Ishikawa (cell line): ENCODE data around the gene RGS14.
A peak's percentile ranks its signal among the peaks of the same experiment; 100 is the strongest.

Source experiments
- CEBPB ChIP-seq: IDR thresholded peaks from 2 replicates; pipeline ENCODE4 v1.6.1; 2012
- CREB1 ChIP-seq: IDR thresholded peaks from 2 replicates; pipeline ENCODE4 v1.6.1; 2012; ENCODE audit warnings: low read depth
- EGR1 ChIP-seq: IDR thresholded peaks from 2 replicates; pipeline ENCODE4 v1.6.1; 2012
- EP300 ChIP-seq: IDR thresholded peaks from 2 replicates; pipeline ENCODE4 v1.6.1; 2012; ENCODE audit warnings: borderline replicate concordance
- FOXM1 ChIP-seq: IDR thresholded peaks from 2 replicates; pipeline ENCODE4 v1.6.1; 2012; ENCODE audit warnings: low read depth, borderline replicate concordance
- NFIC ChIP-seq: IDR thresholded peaks from 2 replicates; pipeline ENCODE4 v1.6.1; 2012
- RAD21 ChIP-seq: IDR thresholded peaks from 2 replicates; pipeline ENCODE4 v1.6.1; 2012; ENCODE audit warnings: low read depth
- TAF1 ChIP-seq: IDR thresholded peaks from 2 replicates; pipeline ENCODE4 v1.6.1; 2012; ENCODE audit warnings: low read depth, mild to moderate bottlenecking
- TCF12 ChIP-seq: IDR thresholded peaks from 2 replicates; pipeline ENCODE4 v1.6.1; 2012; ENCODE audit warnings: low read depth
- TEAD4 ChIP-seq: IDR thresholded peaks from 2 replicates; pipeline ENCODE4 v1.6.1; 2012
- YY1 ChIP-seq: IDR thresholded peaks from 2 replicates; pipeline ENCODE4 v1.6.1; 2012; ENCODE audit warnings: low read depth
- ZBTB7A ChIP-seq: IDR thresholded peaks from 2 replicates; pipeline ENCODE4 v1.6.1; 2012; ENCODE audit warnings: low read depth
- TF ChIP-seq, protein P1 (sequence below): IDR thresholded peaks from 2 replicates; pipeline ENCODE4 v1.6.1; 2012; ENCODE audit warnings: low read depth, mild to moderate bottlenecking
- TF ChIP-seq, protein P2 (sequence below): IDR thresholded peaks from 2 replicates; pipeline ENCODE4 v1.6.1; 2012

Gene RGS14

DNA sequence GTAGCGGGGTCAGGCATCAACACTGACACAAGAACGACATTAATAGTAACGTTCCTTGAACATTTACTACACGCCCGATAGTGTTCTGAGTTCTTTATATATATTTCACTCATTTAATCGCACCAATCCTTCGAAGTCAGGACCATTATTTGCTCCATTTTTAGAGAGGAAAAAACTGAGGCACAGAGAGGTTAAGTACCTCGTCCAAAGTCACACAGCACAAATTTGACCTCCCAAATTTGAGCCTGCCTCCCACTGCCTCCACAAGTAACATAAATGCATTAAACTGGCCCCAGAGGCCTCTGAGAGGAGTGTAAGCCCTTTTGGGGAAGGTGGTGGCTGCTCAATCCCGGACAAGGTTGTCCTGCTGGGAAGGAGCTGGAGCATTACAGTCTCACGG lies 5.8 kb downstream of the RGS14 start:
- TF ChIP-seq ZBTB7A, result no peak

DNA sequence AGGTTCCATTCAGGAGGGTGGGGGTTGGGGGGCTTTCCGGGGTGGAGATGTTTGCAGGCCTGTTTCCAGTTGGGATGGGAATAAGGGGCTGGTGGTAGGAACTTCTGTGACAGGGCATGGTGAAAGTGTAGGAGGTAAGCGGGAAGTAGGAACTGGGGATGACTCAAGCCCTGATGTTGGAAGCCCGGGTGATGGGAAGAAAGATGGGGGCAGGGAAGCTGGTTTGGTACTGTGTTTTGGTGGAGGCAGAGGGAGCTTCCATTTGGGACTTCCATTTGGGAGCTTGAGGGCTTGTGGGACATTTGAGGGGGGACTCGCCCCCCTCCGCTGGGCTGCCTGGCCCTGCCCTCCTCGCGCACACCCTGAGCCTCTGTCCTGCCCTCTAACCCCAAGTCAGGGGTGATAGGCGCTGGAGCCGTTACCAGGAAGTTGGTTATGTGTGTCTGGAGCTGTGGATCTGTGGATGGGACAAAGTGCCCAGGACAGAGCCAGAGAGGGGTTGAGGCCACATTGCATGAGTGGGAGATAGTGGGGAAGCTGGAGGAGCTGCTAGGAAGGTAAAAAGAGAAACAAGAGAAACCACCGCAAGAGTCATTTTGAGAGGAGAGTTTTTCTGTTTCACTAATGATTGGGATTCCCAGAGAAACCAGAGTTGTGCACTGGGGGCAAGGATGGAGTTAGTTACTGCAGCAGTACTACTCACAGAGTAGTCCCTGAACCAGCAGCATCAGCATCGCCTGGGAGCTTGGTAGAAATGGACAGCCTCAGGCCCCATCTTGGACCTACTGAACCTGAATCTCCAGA lies 6.6 kb downstream of the RGS14 start:
- TF ChIP-seq EP300 (no peak), TCF12 (no peak), TEAD4 (no peak), NFIC (no peak), EGR1 (no peak)
- TF ChIP-seq, protein P1, sequence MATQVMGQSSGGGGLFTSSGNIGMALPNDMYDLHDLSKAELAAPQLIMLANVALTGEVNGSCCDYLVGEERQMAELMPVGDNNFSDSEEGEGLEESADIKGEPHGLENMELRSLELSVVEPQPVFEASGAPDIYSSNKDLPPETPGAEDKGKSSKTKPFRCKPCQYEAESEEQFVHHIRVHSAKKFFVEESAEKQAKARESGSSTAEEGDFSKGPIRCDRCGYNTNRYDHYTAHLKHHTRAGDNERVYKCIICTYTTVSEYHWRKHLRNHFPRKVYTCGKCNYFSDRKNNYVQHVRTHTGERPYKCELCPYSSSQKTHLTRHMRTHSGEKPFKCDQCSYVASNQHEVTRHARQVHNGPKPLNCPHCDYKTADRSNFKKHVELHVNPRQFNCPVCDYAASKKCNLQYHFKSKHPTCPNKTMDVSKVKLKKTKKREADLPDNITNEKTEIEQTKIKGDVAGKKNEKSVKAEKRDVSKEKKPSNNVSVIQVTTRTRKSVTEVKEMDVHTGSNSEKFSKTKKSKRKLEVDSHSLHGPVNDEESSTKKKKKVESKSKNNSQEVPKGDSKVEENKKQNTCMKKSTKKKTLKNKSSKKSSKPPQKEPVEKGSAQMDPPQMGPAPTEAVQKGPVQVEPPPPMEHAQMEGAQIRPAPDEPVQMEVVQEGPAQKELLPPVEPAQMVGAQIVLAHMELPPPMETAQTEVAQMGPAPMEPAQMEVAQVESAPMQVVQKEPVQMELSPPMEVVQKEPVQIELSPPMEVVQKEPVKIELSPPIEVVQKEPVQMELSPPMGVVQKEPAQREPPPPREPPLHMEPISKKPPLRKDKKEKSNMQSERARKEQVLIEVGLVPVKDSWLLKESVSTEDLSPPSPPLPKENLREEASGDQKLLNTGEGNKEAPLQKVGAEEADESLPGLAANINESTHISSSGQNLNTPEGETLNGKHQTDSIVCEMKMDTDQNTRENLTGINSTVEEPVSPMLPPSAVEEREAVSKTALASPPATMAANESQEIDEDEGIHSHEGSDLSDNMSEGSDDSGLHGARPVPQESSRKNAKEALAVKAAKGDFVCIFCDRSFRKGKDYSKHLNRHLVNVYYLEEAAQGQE, result no peak
- TF ChIP-seq, protein P2, sequence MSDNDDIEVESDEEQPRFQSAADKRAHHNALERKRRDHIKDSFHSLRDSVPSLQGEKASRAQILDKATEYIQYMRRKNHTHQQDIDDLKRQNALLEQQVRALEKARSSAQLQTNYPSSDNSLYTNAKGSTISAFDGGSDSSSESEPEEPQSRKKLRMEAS, result no peak

DNA sequence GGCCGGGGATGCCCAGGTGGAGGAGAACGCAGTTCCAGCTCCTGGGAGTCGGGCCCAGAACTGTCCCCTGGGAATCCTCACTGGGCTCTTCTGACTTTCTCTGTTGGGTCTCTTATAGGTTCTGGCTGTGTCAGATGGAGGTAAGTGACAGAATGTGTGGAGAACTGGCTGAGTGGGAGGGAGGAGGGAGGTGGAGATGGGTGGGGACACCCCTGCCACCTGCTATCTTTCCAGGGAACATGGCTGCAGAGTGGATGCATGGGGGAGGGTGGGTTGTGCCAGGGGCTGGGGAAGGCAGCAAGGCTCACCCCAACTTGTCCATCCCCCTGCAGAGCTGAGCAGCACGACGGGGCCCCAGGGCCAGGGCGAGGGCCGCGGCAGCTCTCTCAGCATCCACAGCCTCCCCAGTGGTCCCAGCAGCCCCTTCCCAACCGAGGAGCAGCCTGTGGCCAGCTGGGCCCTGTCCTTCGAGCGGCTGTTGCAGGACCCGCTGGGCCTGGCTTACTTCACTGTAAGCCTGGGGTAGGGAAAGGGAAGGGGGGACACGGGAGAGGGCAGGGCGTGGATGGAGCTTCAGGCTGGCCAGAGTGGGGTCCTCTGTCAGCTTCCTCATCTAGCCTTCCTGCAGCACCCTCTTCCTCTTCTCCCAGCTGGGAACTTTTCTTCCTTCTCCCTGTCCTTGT lies 8.3 kb downstream of the RGS14 start:
- TF ChIP-seq, protein P1, result no peak
- no peak for TF ChIP-seq CEBPB
- TF ChIP-seq ZBTB7A, result no peak
- no peak for TF ChIP-seq NFIC
- no peak for TF ChIP-seq YY1
- no peak for TF ChIP-seq FOXM1
- no peak for TF ChIP-seq EGR1

DNA sequence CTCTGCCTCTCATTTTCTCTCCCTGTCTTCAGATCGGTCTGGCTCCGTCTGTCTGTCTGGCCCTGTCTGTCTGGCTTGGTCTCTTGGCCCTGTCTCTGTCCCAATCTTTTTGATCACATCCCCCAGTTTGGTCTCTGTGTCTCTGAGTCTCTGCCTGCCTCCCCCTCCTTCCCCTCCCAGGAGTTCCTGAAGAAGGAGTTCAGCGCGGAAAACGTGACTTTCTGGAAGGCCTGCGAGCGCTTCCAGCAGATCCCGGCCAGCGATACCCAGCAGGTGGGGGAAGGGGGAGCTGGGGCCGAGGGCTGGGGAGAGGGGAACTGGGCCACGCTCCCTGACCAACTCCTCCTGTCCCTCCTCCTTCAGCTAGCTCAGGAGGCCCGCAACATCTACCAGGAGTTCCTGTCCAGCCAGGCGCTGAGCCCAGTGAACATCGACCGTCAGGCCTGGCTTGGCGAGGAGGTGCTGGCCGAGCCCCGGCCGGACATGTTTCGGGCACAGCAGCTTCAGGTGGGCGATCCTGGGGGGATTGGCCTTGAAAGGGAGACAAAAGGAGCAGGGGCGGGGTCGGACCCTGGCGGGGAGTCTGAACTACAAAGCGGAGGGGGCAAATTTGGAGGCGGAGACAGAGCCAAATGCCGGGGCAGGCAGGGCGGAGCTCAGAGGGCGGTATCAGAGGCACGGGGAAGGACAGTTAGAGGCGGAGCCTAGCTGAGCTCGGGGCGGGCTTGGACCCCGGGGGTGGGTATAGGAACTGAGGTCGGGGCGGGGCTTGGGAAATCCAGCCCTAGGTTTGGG lies 9.0 kb downstream of the RGS14 start:
- TF ChIP-seq TAF1, result peak; percentile 47; the same call in 1 of the 2 replicates
- TF ChIP-seq RAD21, result no peak
- no peak for TF ChIP-seq CREB1
- peak; percentile 14 for TF ChIP-seq TCF12
- TF ChIP-seq TEAD4, result no peak
- peak; percentile 73 for TF ChIP-seq ZBTB7A
- 0 out of 2 replicates have a peak, but pooled peaks have one; percentile 9 for TF ChIP-seq NFIC
- TF ChIP-seq, protein P2, result peak; percentile 18; the same call in 1 of the 2 replicates
- no peak for TF ChIP-seq CEBPB
- 0 out of 2 replicates have a peak, but pooled peaks have one; percentile 14 for TF ChIP-seq YY1
- no peak for TF ChIP-seq EP300

DNA sequence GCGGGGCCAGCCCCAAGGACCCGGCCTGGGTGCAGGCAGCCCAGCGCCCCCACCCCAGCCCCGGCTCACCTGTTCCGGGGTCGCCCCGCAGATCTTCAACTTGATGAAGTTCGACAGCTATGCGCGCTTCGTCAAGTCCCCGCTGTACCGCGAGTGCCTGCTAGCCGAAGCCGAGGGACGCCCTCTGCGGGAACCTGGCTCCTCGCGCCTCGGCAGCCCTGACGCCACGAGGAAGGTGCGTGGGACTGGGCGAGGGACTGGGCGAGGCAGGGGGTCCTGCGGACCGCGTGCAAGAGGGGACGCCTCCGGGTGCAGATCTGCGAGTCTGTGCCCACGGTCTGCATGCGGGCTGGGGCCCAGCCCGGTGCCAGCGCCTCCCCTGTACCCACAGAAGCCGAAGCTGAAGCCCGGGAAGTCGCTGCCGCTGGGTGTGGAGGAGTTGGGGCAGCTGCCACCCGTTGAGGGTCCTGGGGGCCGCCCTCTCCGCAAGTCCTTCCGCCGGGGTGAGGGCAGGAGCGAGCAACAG lies 9.7 kb downstream of the RGS14 start:
- no peak for TF ChIP-seq EGR1
- peak; percentile 51; the same call in 1 of the 2 replicates for TF ChIP-seq ZBTB7A
- no peak for TF ChIP-seq FOXM1
- TF ChIP-seq, protein P2, result peak; percentile 100
- TF ChIP-seq, protein P1, result no peak
- no peak for TF ChIP-seq EP300
- no peak for TF ChIP-seq RAD21
- TF ChIP-seq TEAD4, result no peak
- no peak for TF ChIP-seq YY1
- TF ChIP-seq TAF1, result no peak
